Caco-2 (cell line): ENCODE results near the gene PACC1. TPM values are rescaled to one million over a fixed set of nuclear protein-coding genes. Genes with fewer than 3 reads are reported as not detected.

ENCODE experiments used
- BruUV-seq: library from RNA; stranded (reverse); fragments of 400-500 nt; replicated peaks from 2 replicates; lab custom pipeline; 2021; lab: Mats Ljungman, UMichigan
- CTCF ChIA-PET: fragments of 300-600 bp; sonication (Branson Sonifier 250); formaldehyde crosslinking; loops from one replicate; lab custom pipeline; 2022; ENCODE audit warnings: antibody characterized with exemption; lab: Charles Lee
- POLR2A ChIA-PET: fragments of 300-600 bp; sonication (Branson Sonifier 250); formaldehyde crosslinking; loops from one replicate; lab custom pipeline; 2022; ENCODE audit warnings: antibody characterized with exemption; lab: Charles Lee
- DNase-seq, 2 experiments: peaks; one replicate each; pipeline versions ENCODE4 v3.0.0 to v3.0.0-alpha.2; 2020 to 2022
- H3K27me3 ChIP-seq: replicated peaks from 2 replicates; pipeline ENCODE4 v1.6.0; 2011; ENCODE audit warnings: low read length; ENCODE audit not compliant: control insufficient read depth, insufficient read depth
- H3K36me3 ChIP-seq: 2 replicates; pipeline ENCODE4 v1.5.1; 2011; ENCODE audit warnings: low read length; ENCODE audit not compliant: control insufficient read depth, insufficient read depth
- H3K4me1 ChIP-seq: fragments of 250-450 bp; sonication (Bioruptor Pico); 2 replicates; pipeline ENCODE4 v1.5.1; 2020; ENCODE audit warnings: mild to moderate bottlenecking
- H3K4me3 ChIP-seq: 2 replicates; pipeline ENCODE4 v1.5.1; 2011; ENCODE audit warnings: low read depth, mild to moderate bottlenecking, control low read depth, low read length
- H3K9me3 ChIP-seq: fragments of 250-450 bp; sonication (Bioruptor Pico); 2 replicates; pipeline ENCODE4 v1.5.1; 2020; ENCODE audit warnings: mild to moderate bottlenecking, moderate library complexity
- H3K27ac Mint-ChIP-seq: one replicate; pipeline ENCODE4 v1.8.0; 2022; ENCODE audit warnings: mixed read lengths; ENCODE audit not compliant: unreplicated experiment
- H3K27me3 Mint-ChIP-seq: one replicate; pipeline ENCODE4 v1.8.0; 2022; ENCODE audit warnings: mixed read lengths; ENCODE audit not compliant: insufficient read depth, unreplicated experiment
- H3K36me3 Mint-ChIP-seq: one replicate; pipeline ENCODE4 v1.8.0; 2022; ENCODE audit warnings: mild to moderate bottlenecking, mixed read lengths; ENCODE audit not compliant: insufficient read depth, unreplicated experiment
- H3K4me1 Mint-ChIP-seq: one replicate; pipeline ENCODE4 v1.8.0; 2022; ENCODE audit warnings: low read depth, mixed read lengths; ENCODE audit not compliant: unreplicated experiment
- H3K4me3 Mint-ChIP-seq: one replicate; pipeline ENCODE4 v1.8.0; 2022; ENCODE audit warnings: mild to moderate bottlenecking, moderate library complexity, mixed read lengths; ENCODE audit not compliant: unreplicated experiment
- H3K9me3 Mint-ChIP-seq: one replicate; pipeline ENCODE4 v1.8.0; 2022; ENCODE audit warnings: mixed read lengths; ENCODE audit not compliant: unreplicated experiment
- intact Hi-C: fragments of 100-400 bp; cut with micrococcal nuclease; formaldehyde crosslinking; loops from one replicate; pipeline ENCODE4 v1.10.0; 2022; ENCODE audit not compliant: unreplicated experiment
- total RNA-seq: library from RNA; stranded (reverse); gene quantifications from 2 replicates; pipeline ENCODE4 v1.2.3, GENCODE V29; 2022
- TF ChIP-seq, protein P1 (sequence below), 2 experiments: fragments of 200-600 bp in 1 of 2; IDR thresholded peaks; 1 replicate in 1 of 2; 2 replicates in 1 of 2; pipeline versions ENCODE4 v1.5.1 to v1.8.0; 2011 to 2022; ENCODE audit warnings: antibody characterized with exemption in 1 of 2, control low read depth in 1 of 2, inconsistent platforms in 1 of 2, low read depth in 1 of 2, low read length in 1 of 2, mild to moderate bottlenecking in 1 of 2, moderate library complexity in 1 of 2; ENCODE audit not compliant: insufficient read depth in 1 of 2, severe bottlenecking in 1 of 2, unreplicated experiment in 1 of 2

PACC1 gene
- total RNA-seq, 1 experiment from 2014 or later = 15.6 TPM

DNA sequence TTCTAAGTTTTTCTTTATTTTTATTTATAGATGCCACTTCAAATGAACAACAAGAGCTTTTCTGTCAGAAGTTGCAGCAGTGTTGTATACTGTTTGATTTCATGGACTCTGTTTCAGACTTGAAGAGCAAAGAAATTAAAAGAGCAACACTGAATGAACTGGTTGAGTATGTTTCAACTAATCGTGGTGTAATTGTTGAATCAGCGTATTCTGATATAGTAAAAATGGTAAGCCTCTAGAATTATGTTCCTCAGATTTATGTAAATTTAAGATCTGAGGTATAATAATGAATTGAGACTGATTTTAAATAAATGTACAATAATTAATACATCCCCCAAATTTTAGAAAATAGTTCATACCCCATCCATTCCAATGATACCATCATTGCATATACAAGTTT, 85.6 kb downstream of the PACC1 start:
- Mint-ChIP-seq H3K27me3 (no peaks in the 10 kb centered on the region), H3K4me3 (no peak overlapping the region), H3K36me3 (peaks cover 13% of the 10 kb centered on the region), H3K27ac (no peak overlapping the region), H3K4me1 (no peaks in the 10 kb centered on the region), H3K9me3 (no peaks in the 10 kb centered on the region)
- ChIA-PET POLR2A (no interaction called here), CTCF (no interaction called here)
- H3K9me3 ChIP-seq = no peaks in the 10 kb centered on the region
- DNase-seq = no peak
- intact Hi-C loops = no loop called here
- TF ChIP-seq, protein P1, sequence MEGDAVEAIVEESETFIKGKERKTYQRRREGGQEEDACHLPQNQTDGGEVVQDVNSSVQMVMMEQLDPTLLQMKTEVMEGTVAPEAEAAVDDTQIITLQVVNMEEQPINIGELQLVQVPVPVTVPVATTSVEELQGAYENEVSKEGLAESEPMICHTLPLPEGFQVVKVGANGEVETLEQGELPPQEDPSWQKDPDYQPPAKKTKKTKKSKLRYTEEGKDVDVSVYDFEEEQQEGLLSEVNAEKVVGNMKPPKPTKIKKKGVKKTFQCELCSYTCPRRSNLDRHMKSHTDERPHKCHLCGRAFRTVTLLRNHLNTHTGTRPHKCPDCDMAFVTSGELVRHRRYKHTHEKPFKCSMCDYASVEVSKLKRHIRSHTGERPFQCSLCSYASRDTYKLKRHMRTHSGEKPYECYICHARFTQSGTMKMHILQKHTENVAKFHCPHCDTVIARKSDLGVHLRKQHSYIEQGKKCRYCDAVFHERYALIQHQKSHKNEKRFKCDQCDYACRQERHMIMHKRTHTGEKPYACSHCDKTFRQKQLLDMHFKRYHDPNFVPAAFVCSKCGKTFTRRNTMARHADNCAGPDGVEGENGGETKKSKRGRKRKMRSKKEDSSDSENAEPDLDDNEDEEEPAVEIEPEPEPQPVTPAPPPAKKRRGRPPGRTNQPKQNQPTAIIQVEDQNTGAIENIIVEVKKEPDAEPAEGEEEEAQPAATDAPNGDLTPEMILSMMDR (IDR thresholded peaks at IDR 0.05; ENCODE audit: insufficient read depth in 1 of 2, low read depth in 1 of 2, low read length in 1 of 2, severe bottlenecking in 1 of 2, unreplicated experiment in 1 of 2) = no peak
- no peaks in the 10 kb centered on the region for H3K27me3 ChIP-seq
- H3K4me1 ChIP-seq = no peaks in the 10 kb centered on the region
- no peaks in the 10 kb centered on the region for H3K36me3 ChIP-seq
- H3K4me3 ChIP-seq = no peak overlapping the region
- no TSS peak for BruUV-seq

DNA sequence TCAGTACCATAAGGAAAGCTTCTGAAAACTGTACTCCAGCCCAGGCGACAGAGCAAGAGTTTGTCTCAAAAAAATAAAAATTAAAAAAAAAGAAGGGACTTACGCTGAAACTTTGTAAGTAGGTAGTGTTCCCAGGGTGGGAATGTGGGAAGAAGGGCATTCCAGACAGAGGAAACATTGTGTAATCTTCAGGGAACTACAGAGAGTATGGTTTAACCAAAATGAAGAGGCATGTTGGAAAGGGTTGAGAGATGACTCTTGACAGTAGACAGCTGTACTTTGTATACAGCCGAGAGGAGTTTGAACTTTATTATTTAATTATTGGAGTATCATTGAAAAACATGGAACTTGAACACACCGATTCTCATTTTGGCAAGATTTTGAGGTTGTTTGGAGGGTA, 86.4 kb downstream of the PACC1 start:
- H3K9me3 ChIP-seq = no peaks in the 10 kb centered on the region
- BruUV-seq = no TSS peak
- no peaks in the 10 kb centered on the region for H3K27me3 ChIP-seq
- CTCF ChIA-PET = no interaction called here
- H3K27me3 Mint-ChIP-seq = no peaks in the 10 kb centered on the region
- H3K4me3 ChIP-seq = no peak overlapping the region
- POLR2A ChIA-PET = no interaction called here
- TF ChIP-seq, protein P1 (IDR thresholded peaks at IDR 0.05; ENCODE audit: insufficient read depth in 1 of 2, low read depth in 1 of 2, low read length in 1 of 2, severe bottlenecking in 1 of 2, unreplicated experiment in 1 of 2) = no peak
- no peaks in the 10 kb centered on the region for H3K4me1 Mint-ChIP-seq
- peaks cover 6% of the 10 kb centered on the region for H3K36me3 Mint-ChIP-seq
- no peaks in the 10 kb centered on the region for H3K36me3 ChIP-seq
- DNase-seq = no peak
- intact Hi-C loops = no loop called here
- no peak overlapping the region for H3K27ac Mint-ChIP-seq
- no peaks in the 10 kb centered on the region for H3K9me3 Mint-ChIP-seq
- no peak overlapping the region for H3K4me3 Mint-ChIP-seq
- no peaks in the 10 kb centered on the region for H3K4me1 ChIP-seq

- Histone ChIP-seq H3K4me3 (no peak overlapping the region), H3K9me3 (no peaks in the 10 kb centered on the region), H3K27me3 (no peaks in the 10 kb centered on the region), H3K4me1 (no peaks in the 10 kb centered on the region), H3K36me3 (no peaks in the 10 kb centered on the region)
- TF ChIP-seq, protein P1 (IDR thresholded peaks at IDR 0.05; ENCODE audit: insufficient read depth in 1 of 2, low read depth in 1 of 2, low read length in 1 of 2, severe bottlenecking in 1 of 2, unreplicated experiment in 1 of 2) = no peak
- no peak overlapping the region for H3K27ac Mint-ChIP-seq
- H3K27me3 Mint-ChIP-seq = no peaks in the 10 kb centered on the region
- ChIA-PET CTCF (no interaction called here), POLR2A (interaction anchor here (0.7 kb wide), 1 partner anchor 41 kb away, joined by 3 read pairs; the partner anchor contains the start of gene PPP2R5A)
- H3K36me3 Mint-ChIP-seq = no peaks in the 10 kb centered on the region
- intact Hi-C loops = no loop called here
- no peaks in the 10 kb centered on the region for H3K9me3 Mint-ChIP-seq
- no TSS peak for BruUV-seq
- no peak for DNase-seq
- H3K4me3 Mint-ChIP-seq = no peak overlapping the region
- no peaks in the 10 kb centered on the region for H3K4me1 Mint-ChIP-seq
Observed at GRCh38 chr1:212326541-212326940, 88.1 kb downstream of the PACC1 start.
